GM21723 (cell line): ENCODE data around the gene EPHA4.

Experiments used
- ATAC-seq: cut with Tn5 transposase; IDR thresholded peaks from one replicate; pipeline ENCODE4 v1.9.1; 2021; ENCODE audit warnings: mild to moderate bottlenecking, moderate library complexity; ENCODE audit not compliant: unreplicated experiment

EPHA4 gene

DNA sequence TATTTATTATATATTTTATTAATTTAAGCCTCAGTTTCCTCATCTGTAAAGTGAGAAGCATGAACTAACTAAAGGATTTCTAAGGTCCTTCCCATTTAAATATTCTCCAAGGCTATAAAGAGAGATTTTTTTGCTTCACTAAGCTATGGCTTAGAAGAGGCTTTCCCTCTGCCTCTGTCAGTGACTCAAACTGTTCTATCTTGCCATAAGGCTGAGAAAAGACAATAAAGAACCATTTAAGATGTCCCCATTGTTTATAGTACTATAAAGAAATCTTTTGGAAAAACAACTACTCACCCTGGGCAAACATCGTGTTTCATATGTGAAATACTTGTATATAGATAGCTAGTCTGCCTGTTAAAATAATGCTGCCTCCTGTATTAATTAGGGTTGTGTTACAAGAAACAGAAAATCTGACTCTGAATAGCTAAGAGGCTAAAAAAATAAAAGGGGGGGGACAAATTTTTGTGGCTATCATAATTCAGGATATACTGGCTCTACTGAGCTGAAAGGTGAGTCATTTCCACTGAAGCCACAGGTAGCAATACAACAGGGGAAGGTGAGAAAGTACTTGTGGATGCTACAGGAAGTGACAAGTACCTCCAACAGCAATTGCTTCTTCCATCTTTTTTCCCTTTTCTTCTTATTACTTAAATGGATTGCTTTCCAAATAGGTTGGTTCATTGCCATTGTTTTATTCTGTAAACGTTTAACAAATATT is 25.4 kb downstream of the EPHA4 start:
- no peak for ATAC-seq

DNA sequence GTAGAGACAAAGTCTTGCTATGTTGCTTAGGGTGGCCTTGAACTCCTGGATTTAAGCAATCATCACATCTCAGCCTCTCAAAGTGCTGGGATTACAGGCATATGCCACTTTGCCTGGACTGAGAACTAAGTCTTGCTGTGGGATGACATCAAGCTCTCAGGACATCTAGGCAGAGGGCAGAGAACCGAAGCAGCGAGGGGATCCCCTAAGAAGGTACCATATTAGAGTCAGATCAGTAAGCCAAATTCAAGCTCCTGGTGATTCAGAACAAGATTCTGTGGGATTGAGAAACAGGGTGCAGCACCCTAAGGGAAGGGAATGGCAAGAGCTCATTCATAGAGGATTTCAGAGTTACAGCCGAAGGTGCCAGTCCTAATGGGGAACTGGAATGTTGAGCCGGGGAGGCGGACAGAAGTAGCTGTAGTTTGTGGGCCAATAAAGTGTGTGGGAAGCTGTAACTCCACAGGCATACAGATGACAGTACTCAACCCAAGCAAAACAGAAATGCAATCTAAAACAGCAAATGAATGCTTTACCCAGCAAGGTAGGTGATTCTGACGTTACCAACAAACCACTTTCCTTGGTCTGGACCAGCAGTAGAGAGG is 30.9 kb downstream of the EPHA4 start:
- no peak for ATAC-seq

DNA sequence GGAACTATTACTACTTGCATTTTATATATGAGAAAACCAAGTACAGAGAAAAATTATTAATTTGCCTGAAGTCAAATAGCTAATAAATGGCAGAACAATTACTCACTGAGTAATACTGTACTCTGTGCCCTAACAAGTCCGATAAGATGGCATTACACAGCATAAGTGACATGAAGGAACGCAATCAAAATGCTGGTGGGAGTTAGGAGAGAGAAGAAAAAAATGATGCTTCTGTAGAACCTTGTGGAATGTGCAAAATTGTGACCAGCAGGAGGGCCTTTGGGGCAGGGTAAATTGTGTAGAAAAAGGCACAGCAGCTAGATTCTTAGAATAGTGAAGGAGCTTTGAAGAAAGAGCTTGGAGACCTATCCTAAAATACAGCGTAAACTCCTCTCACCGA is 32.9 kb downstream of the EPHA4 start:
- no peak for ATAC-seq

DNA sequence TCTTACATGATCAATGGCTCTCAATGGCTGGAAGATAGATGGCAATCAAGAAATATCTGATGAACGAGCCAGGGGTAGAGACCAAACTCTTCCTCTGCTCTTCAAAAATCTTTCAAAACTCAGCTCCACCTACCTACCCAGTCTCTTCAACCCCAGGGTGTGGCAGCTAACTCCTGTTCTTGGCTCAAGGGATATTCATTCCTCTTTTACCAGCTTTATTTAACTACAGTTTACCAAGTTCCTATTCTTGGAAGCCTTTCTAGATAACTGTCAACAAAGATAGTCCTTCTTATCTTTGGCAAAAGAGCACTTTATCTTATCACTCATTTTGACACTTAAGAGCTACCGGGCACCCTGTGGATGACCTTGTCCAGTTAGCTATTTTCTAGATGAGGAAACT is 36.3 kb downstream of the EPHA4 start:
- ATAC-seq: no peak

DNA sequence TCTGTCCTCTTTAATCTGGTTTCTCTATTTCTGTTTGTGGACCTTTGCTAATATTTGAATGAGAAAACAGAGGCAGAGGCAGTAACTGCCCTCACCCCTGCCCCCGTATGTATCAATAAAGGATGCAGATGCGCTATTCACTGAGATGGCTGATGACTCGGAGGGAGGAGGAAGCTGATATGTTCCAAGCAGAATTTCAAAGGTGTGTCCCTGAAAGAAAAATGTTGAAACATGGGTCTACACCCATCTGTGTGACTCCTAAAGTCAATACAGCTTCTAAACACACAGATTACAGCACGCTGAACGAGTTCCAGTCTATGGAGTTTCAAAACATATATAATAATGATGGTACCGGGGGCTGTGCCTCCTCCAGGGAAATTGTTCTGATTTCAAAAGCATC is 38.8 kb downstream of the EPHA4 start:
- ATAC-seq: no peak

DNA sequence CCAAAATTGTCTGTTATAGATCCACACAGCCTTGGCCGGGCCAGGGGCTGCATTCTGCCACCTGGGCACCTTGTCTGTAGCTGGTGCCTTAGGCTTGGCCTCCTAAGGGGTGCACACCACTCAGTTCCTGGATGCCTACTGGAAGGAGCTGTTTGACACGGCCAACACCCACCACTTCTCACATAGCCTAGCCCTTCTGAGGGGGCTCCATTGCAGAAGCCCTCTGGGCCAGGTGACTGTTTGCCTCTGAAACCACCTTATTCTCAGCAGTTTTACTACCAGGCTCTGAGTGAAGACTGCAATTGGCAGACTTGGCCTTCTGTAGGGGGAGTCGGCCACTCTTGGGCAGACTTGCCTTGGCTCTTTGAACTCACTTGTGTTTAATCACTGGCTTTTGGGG is 39.5 kb downstream of the EPHA4 start:
- ATAC-seq: no peak

DNA sequence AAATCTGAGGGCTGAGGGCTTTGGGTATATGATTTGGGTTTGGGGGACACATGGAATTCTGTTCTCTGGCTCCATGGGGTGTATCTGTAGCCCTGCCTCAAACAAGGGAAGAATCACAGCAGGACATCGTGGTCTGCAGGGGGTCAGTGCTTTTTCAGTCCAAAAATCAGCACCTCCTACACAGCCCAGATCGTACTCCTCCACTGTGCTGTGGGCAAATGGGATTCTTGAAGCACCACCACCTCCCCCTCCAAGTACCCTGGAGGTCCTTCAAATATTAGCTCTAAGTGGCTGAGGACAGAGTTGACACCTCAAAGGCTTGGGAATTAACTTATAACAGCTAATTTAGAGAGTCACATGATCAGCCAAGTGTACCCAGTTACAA is 41.5 kb downstream of the EPHA4 start:
- ATAC-seq: no peak

DNA sequence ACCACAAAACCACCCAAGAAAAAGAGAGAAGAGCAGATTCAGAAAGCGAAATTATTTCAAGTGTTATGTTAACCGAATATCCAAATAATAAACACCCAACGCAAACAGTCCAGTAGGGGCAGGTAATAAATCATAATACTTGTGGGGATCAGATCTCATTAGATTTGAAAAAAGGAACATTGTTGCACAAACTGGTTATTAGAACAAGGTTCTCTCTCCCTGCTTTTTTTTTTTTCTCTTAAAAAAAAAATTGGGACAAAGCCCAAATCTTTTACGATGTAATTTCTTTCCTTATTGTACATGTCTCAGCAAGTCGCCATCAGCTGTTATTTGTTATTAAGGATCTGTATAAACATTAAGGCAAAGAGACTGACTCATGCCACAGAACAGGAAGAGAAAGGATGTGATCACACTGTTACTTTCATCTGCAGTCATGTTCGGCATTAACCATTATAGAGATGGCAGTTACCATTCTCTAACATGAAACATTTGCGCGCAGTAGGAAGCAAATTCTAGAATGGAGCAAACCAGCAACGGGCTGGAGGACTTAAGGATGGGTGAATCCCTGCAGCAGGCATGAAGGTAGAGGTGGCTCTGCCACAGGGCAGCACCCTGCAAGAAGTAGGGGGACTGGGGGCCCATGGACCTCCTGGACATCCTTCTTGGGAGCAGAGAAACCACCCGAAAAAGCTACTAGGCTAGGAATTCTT is 42.0 kb downstream of the EPHA4 start:
- no peak for ATAC-seq

DNA sequence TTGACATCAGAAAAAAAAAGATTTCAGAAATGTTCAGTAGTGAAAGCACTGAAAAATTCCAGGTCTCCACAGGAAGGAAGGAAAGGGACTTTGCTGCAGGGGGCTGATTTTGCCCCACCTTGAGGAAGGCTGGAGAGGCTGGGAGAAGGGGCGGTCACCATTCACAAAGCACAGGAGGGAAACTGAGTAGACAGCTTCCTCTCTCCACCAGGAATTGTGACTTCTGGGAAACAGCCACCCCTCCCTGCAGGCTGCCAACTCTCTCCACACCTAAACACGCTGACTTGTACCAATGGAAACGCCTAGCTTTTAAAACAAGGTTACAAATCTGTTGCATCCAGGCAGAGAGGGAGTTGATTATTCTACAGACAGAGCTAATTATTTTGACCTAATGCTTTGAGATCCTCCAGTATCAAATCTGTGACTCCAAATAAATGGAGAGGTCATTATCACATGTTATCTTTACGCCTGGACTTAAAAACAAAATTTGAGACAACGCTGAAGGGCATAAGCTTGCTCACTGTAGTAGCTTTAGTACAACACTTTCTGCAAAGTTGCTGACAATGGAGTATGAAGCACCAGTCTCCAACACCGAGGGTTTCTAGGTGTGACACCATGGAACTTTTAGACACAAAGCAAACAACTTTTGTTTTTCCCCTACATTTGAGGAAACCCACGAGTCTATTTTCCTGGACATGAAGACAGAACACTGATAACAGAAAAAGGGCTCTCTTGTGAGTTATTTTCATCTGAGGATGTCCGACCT is 42.7 kb downstream of the EPHA4 start:
- no peak for ATAC-seq

DNA sequence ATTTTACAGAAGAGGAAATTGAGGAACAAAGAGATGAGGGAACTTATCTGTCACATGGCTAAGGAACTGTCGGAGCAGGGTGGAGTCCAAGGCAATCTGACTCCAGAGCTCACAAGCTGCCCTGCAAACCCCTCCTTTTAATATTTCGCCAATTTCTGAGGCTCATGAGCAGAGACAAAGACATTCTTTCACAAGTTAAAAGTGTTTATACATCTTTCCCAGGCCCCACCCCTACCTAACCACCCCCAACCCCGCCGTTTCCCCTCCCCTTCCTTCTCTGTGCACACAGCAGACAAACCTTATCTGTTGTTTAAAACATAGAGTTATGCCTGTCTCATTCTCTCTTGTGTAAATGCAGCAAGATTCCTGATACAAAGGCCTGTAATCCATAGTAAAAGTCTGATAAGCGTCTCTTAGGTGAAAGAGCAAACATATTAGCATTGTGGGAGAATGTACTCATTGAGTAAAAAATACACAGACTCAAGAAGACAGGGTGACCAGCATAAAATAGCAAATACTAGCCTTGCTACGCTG is 44.3 kb downstream of the EPHA4 start:
- ATAC-seq: no peak

DNA sequence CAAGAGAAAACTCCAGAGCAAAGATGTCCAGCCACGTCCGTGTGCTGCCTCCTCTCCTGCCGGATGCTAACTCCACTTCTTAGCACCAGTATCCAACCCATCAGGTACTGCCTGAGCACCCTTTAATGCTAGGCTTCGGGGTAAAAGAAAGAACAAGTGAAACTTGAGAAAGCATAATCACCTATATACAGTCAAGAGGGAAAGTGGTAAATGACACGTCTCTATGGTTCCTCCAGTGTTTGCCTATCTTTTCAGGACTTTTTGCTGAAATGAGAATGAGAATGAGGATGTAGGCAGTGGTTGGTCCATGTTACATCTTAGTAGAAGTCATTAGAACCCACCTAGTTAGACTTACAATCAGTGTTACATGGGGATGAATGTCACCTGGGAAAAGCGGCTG is 47.9 kb downstream of the EPHA4 start:
- ATAC-seq: no peak

DNA sequence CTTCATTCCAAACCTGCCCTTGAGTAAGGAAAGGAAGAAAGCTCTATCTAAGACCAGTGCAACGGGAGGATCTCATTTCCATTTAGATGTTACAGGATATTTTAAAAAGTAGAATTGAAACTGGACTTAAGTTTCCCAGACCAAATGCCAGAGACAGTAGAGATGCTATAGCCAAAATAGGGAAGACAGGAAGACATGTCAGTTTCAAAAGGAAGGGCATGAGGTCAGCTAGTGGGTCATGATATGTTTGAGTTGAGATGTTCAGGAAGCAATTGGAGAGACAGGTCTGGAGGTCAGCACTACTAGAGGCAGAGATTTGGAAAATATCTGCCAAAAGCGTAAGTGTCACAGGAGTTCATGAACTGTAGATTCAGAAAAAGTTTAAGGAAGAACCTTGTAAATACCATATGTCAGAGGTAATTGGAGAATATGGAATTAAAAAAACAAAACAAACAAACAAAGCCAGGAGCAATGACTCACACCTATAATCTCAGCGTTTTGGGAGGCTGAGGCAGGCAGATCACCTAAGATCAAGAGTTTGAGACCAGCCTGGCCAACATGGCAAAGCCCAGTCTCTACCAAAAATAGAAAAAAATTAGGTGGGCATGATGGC is 50.8 kb downstream of the EPHA4 start:
- ATAC-seq: no peak

DNA sequence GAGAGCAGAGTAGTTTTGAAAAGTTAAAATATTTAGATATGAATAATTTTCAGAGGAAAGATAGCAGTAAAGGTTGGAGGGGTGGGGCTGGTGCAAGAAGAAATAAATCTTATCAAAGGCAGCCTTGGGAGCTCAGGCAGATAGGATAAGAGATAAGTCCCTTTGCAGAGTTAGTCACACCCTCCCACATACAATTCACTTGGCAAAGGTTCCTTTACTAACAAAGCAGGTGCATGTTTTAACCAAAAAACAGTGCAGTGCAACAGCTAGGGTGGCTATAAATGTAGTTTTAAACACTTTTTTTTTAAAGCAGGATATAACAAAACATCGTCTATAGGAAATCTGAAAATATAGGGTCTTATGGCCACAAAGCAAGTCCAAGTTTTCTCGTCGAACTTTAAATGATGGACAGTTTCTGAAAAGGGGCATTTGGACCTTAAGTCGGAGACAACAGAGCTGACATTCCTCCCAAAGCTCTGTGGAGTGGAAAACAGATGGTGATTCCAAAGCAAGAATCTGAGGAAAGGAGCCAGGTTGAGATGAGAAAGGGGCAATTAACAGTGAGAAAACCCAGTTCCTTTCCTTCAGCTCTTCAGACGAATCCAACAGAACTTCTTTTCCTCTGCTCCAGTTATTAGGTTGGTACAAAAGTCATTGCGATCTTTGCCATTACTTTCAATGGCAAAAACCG is 53.0 kb downstream of the EPHA4 start:
- no peak for ATAC-seq

DNA sequence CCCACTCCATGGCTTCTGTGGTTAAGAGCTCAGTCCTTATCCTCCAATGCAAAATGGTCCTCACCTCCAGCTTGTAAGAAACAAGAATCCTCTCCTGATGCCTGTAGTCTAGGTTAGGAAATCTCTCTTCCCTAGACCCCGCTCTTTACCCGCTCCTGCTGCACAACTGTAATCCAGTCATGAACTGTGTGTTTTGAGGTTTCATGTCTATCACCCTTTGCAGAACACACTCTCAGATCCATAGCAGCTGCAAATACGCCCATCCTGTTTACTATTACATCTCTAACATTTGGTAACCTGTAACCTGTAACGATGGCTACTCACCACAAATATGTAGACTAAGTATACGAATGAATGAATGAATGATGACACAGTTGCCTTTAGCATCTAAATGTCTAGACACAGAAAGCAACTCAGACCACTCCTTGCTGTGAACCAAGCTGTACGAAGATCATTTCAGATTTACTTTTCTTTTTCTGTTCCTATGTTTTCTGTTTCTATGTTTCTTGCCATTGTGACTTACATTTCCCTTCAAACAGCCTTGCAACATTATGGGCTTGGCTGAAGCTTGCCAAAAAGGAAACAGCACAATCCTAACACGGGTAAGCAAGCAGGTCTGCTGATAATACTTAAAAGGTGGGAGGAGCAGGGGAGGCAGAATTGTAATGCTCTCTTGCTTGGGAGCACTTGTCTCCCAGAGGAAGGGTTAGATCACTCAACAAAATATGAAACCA is 53.7 kb downstream of the EPHA4 start:
- ATAC-seq: peak; percentile 60

DNA sequence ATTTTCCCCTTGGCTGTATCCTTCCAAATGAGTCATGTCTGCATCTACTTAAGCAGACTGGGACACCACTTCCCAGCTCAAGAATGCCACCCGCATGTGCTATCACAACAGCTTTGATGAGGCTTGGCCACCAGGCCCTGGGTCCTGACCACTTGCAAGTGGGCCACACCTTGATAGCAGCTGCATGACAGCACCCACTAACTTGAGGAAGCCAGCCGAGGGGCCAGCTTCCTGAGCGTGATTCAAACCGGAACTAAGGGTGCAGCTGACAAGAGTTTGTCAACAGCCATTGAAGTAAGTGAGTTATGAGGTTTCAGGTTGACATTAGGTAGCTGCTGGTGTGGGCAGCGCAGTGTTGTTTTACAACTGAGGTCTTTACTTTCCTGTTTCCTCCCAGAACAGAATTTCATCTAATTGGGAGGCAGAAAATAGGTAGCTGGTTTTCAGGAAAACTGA is 54.4 kb downstream of the EPHA4 start:
- ATAC-seq: peak; percentile 93

DNA sequence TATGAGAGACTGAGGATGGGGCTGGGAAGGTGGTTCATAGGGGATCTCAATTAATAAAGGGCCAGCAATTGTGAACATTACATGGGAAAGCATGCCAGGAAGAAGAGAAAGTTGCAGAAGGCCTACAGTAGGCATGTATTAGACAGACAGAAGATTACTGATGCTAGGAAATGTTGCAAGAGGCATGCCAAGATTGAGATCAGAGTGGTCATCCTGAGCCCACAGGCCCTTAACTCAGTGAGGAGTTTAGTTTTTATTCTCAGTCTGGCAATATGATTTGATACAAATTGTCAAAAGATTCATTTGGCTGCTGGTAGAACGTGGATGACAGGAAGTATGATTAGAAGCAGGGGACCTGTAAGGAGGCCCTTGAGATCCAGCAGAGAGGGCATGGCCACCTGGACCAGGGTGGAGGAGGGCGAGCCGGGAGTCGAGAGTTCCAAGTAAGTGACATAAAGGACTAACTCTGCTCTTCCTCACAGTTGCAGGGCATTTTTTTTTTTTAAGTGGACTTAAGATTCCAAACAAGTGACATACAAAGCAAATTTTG is 54.9 kb downstream of the EPHA4 start:
- ATAC-seq: no peak

DNA sequence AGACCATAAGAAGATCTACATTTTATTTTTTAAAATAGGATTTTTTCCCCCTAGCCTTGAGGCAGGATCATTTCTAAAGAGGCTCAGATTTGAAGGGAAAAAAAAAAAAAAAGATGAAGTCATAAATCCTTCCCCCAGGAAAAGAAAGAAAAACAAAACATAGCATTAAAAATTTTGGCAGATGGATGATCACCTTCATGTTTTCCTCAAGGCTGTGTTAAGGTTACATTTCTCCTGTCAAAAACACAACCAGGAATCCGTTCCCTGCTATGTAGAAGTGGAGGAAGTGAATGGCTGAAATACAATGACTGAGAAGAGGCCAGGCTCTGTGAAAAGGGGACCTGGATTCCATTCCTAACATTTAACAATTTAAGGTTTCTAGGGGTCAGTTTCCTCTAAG is 56.2 kb downstream of the EPHA4 start:
- ATAC-seq: no peak

DNA sequence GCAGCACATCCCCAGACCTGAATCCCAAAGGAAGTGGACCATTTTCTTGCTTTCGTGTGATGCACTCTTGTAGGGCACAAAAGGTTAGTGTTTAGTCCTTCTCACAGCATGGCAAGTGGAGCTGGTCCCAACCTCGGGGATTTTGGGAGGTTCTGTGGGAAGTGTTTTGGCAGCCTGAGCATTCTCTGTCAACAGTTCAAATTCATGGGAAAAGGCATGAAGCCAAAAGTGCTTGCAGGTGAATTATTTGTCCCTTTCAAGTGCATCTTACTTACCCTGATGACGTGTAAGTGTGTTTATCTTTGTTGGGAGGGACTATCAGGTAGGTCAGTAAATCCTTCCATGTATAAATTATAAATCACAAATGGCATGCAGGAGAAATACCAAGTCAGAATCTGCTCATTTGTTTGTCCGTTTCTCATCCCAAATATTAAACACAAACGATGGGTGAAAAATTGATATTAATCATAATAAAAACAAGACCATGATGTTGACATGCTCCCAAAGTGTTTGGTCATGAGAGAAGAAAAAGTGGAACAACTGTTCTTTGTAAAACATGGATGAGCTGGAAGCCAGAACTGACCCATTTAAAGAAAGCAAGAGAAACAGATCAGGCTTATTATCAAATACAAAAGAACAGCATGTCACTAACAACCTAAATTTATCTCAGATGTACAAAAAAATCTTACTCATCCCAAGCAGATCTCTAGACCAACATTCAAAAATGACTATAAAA is 57.6 kb downstream of the EPHA4 start:
- ATAC-seq: no peak

DNA sequence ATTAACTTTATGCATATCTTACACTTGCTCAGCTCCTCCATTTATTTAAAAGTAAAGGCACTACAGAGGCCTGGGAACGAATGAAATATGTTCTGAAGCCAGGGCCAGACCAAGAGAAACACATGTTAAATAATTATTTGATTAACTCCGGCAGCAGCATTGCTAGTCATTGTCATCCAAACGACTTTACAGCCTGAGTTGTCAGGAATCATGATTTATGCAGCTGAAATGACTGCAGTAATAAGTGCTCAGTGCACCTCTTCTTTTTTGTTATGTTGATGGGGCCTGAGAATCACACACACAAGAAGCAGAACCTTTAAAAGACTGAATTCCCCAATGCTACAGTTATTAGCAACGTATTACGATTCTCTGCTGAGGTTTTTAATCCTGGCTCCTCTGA is 58.9 kb downstream of the EPHA4 start:
- ATAC-seq: no peak
